NCI-H2081 treated with DMSO at 0.1 percent for 48 hours (cell line): ENCODE measurements around the gene NKAPL.
"Not testable (repeated sequence)": the region's sequence is repeated elsewhere in the genome, so short reads cannot be mapped to it uniquely, and the experiment has no call there.

ENCODE experiments used
- DNase-seq: peaks from one replicate; lab custom pipeline; 2025; lab: John Stamatoyannopoulos, UW

Gene NKAPL

GRCh38 chr6:28296520-28297060 lies 37.5 kb downstream of the NKAPL start:
- no peak for DNase-seq

GRCh38 chr6:28303570-28303969 lies 44.5 kb downstream of the NKAPL start:
- DNase-seq: no peak

DNA sequence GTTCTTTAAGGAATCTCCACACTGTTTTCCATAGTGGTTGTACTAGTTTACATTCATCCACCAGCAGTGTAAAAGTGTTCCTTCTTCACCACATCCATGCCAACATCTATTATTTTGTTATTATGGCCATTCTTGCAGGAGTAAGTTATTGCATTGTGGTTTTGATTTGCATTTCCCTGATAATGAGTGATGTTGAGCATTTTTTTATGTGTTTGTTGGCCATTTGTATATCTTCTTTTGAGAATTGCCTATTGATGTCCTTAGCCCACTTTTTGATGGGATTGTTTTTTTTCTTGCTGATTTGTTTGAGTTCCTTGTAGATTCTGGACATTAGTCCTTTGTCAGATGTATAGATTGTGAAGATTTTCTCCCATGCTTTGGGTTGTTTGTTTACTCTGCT lies 47.3 kb downstream of the NKAPL start:
- DNase-seq: not testable (repeated sequence)
